Measurements from ENCODE around the gene HSF2BP.
"Not testable (repeated sequence)": the region's sequence is repeated elsewhere in the genome, so short reads cannot be mapped to it uniquely, and the experiment has no call there.

DNA sequence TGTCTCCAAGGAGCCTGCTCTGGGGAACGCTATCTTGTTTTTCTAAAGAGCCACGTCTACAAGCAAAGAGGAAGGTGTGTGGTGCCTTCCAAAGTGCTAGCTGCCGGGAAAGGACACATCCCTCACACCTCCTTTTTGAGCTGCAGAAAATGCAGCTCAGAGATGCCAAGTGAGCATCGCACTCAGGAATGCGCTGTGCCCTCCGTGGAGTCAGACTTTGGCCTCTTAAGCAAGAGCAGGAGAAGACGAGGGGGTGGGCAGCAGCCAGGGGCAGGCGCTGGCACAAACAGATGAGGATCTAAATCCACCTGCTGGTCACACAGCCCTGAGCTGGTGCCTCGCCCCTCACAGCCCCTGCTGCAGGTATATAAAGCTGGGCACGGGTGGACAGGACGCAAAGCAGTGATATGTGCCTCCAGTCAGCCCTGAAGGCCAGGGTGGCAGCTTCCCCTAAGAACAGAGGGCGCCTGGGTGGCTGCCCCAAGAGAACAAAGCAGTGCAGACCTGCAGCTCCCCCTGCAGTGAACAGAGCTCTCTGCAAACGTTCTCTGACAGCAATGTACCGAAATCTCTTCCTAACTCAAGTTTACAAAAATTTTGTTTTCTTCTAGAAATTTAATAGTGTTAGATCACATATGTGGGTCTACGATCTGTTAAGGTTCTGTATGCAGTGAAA, 156.1 kb downstream of the HSF2BP start:
- TF ChIP-seq, protein P1, sequence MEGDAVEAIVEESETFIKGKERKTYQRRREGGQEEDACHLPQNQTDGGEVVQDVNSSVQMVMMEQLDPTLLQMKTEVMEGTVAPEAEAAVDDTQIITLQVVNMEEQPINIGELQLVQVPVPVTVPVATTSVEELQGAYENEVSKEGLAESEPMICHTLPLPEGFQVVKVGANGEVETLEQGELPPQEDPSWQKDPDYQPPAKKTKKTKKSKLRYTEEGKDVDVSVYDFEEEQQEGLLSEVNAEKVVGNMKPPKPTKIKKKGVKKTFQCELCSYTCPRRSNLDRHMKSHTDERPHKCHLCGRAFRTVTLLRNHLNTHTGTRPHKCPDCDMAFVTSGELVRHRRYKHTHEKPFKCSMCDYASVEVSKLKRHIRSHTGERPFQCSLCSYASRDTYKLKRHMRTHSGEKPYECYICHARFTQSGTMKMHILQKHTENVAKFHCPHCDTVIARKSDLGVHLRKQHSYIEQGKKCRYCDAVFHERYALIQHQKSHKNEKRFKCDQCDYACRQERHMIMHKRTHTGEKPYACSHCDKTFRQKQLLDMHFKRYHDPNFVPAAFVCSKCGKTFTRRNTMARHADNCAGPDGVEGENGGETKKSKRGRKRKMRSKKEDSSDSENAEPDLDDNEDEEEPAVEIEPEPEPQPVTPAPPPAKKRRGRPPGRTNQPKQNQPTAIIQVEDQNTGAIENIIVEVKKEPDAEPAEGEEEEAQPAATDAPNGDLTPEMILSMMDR (IDR thresholded peaks at IDR 0.05) = not testable (repeated sequence)
- not testable (repeated sequence) for TF ChIP-seq EP300 (IDR thresholded peaks at IDR 0.05)

All from stomach (tissue), 4 donors.